HG03064 (cell line): ENCODE results near the gene FBRSL1.
"Not testable (repeated sequence)": the region's sequence is repeated elsewhere in the genome, so short reads cannot be mapped to it uniquely, and the experiment has no call there.

ENCODE experiments used
- ATAC-seq: cut with Tn5 transposase; IDR thresholded peaks from one replicate; pipeline ENCODE4 v1.9.1; 2021; ENCODE audit warnings: low read depth; ENCODE audit not compliant: unreplicated experiment

FBRSL1 gene

DNA sequence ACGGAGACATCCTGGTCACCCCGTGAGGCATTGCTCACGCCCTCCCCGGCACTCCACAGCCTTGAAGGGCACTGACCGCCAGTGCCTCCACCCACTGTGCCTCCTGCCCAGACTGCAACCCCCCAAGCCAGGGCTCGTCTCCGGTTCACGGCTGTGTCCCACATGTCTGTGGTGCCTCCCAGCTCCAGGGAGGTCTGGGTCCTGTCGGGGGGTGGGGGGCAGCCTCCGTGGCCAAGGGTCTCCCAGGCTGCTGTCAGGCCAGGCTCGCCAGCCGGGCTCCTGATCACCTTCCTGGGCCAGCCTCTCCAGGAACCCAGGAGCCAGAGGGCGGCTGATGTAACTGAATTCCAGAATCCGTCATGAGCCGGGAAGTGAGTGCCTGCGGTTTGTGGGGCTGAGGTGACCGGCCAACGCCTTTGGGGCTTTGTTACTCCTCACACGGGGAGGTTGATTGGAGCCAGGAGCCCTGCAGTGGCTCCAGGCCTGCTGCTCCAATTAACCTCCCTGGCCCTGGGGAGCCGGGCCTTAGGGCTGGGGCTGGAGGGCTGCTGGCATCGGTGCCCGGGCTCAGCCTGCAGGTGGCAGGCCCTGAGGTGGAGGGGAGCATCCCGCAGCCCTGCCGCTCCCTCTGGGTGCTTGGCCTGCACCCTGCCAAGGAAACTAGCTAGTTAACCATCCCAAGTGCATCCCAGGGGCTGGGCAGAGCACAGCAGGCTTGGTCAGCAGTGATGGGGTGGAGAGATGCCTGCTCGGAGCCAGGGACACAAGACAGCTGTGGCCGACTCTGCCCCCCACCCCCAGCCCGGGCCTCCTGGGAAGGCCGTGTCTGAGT is 36.4 kb upstream of the FBRSL1 start:
- no peak for ATAC-seq

DNA sequence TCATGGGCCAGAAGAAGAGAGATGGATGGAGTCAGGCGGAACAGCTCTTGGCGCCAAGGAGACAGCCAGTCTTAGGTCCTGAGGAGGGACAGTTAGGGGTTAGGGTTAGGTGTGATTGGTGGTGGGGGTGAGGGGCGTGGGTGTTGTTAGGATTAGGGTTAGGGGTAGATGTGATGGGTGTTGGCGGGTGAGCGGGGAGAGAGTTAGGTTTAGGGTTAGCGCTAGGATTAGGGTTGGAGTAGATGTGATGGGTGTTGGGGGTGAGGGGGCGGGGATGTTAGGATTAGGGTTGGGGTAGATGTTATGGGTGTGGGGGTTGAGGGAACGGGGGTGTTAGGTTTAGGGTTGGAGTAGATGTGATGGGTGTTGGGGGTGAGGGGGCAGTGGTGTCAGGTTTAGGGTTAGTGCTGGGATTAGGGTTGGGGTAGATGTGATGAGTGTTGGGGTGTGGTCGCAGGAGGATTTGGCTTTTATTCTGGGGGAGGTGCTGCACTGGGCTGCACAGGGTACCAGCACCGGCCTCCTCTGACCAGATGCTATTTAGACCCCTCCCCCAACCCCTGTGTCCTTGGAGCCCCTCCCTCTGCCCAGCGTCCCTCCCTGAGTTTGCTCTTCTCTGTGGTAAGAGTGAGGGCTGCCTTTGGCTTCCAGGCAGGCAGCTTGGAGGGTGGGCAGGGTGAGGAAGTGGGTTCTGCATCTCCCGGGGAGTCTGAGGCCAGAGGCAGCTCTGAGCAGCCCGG is 35.6 kb upstream of the FBRSL1 start:
- ATAC-seq: no peak

DNA sequence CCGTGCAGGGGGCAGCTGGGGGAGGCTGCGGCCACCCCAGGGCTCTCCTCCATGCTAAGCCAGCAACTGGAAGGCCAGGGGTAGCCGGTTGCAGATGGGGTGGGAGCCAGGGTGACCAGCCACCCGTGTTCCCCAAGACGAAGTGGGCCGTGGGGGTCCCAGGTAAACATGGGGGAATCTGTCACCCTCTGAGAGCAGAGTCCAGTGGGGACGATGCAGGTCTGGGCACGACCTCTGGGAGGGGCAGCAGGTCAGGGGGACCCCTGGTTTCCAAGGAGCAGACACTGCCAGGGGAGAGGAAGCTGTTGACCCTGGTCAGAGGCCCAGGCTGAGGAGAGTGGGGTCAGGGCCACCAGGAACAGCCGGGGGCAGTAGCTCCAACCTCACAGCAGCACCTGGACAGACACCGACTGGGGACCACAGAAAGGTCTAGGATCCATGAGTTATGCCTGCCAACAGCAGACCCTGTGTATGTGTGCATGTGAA is 35.0 kb upstream of the FBRSL1 start:
- no peak for ATAC-seq

DNA sequence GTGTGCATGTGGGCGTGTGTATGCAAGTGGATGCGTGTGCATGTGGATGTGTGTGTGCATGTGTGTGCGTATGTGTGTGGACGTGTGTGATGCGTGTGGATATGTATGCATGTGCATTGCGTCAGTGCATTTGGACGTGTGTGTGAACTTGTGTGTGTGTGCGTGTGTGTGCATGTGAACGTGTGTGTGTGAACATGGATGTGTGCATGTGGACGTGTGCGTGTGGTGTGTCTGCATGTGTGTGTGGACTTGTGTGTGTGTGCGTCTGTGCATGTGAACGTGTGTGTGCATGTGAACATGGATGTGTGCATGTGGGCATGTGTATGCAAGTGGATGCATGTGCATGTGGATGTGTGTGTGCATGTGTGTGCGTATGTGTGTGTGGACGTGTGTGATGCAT is 34.4 kb upstream of the FBRSL1 start:
- no peak for ATAC-seq

DNA sequence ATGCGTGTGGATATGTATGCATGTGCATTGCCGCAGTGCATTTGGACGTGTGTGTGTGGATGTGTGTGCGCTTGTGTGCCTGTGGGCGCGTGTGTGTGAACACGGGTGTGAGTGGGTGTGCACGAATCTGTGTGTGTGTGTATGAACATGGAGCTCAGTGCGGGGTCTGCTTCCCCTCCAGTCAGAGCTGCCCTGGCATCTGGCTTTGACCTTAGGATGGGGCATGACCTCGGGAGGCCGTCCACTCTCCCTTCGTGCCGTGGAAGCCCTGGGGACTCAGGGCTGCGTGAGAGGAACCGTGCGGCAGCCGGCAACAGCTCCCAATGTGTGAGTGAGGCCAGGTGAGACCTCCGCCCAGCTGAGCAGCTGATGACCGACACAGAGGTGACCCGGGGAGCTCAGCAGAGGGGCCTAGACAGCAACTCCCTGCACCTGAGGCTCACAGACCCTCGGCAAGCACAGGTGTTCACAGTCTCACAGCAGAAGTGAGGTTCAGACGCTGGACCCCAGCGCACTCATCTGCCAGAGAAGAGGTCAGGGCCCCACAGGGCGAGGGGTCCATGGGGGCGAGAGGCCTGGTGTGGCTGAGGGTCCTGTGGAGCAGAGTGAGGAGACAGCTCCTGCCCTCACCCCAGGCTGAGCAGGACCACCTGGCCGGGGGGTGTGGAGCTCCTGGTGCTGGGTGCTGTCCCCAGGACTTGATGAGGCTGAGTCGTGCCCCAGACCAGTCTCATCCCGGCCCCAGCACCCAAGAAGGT is 33.6 kb upstream of the FBRSL1 start:
- no peak for ATAC-seq

DNA sequence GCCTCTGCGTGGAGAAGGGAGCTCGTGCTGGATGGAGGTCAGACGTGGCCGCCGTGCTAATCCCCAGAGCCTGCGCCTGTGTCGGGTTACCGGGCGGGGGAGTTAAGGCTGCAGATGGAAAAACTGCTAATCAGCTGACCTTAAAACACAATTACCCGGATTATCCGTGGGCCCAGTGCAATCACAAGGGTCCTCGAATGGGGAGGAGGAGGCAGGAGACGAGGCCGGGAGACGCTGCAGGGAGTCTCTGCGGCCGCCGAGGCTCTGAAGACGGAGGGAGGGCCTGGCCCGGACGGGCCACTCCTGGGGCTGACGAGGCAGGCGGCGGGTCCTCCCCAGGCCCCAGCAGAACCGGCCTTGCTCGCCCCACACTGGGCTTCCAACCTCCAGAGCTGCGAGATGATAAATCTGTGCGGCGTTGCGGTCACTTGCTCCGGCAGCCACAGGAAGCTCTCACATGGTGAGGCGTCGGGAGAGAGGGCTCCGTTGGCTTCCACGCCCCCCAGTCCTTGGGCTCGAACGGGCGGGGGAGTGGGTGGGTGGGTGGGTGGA is 32.9 kb upstream of the FBRSL1 start:
- no peak for ATAC-seq

DNA sequence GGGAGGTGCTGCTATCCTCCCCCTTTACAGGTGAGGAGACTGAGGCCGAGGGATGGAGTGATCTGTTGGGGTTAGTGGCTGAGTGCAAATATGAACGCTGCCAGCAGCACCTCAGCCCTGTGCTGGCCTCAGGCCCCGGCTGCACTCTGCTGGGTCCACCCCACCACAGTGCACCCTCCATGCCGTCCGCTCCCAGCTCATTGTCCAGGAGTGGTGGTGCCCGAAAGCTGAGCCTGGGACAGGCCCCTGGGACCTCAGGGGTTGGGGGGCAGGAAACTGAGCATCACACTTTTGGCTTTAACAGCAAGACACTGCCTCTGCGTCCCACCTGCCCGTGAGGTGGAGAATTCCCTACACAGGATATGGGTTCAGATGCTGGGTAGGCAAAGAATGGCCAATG is 31.5 kb upstream of the FBRSL1 start:
- ATAC-seq: no peak

DNA sequence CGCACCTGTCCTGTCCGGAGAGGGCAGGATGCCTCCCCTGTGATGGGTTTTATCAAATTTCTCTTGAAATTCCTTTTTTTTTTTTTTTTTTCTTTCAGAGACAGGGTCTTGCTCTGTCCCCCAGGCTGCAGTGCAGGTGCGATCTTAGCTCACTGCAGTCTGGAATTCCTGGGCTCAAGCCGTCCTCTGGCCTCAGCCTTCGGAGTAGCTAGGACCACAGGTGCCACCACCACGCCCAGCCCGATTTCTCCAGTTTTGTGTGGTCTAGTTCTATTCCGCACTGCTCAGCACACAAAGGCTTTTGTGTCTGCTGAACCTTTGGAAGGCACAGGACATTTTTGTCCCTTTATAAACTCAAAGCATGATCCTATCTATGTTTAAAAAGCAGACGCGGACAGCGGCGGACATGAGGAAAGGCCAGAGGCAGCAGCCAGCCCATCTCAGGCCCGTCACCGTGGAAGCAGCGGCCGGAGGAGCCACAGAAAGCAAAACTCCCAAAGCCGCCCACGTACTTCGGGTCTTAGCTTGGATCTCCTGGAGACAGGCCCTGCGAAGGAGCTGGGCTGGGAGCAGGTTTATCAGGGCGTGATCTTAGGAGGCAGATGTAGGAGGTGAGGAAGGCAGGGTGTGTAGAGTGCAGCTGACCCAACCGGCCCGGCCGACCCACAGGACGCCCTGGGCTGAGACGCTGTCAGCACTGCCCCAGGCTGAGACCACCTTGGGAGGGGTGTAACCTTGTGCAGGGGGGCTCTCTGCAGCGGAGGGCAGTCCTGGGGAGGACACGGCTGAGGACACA is 30.9 kb upstream of the FBRSL1 start:
- no peak for ATAC-seq

DNA sequence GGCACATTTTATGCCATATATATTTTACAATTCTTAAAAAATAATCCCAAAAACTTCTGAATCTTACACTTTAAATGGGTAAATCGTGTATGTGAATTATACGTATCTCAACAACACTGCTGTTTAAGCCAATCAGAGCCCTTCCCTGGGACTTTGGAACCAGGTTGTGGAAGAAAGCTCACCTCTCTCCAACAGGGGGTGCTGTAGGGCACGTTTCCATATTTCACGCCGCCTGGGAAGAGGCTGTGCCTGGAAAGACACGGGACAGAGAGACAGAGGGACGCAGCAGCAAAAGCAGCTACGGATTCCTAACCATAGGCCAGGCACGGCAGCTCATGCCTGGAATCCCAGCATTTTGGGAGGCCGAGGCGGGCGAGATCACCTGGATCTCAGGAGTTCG is 29.4 kb upstream of the FBRSL1 start:
- ATAC-seq: no peak

DNA sequence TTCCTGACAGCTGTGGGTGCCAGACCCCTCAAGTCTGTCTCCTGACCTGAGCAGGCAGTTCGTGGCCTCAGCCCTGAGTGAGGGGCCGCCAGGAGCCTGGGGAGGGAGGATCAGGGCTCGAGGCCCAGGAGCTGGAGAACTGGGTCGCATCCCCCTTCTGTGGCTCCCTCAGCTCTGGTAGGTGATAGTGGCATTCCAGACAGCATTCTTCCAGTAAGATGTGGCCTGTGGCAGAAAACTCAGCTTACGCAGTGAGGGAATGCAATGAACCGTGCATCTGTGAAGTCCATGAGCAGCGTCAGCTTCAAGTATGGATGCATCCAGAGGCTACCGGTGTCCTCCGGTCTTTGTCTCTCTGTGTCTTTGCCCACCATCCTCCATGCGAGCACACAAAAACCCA is 28.4 kb upstream of the FBRSL1 start:
- ATAC-seq: no peak

DNA sequence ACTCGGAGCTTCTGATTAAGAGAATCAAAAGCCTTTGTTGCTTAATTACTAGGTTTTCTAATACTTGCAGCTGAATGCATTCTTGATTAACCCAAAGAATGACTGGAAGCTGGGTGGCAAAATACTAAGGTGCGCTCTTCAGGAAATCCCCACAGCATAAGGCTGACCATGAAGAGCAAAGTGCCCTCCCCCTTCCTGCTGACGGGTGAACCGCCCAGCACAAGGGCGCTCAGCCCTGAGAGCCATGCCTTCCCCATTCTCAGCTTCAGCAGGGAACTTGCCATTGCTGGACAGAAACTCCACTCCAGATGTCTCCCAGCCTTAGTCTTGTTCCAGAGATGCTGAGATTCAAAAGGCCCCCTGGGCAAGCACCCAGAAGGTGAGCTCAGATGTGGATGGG is 27.2 kb upstream of the FBRSL1 start:
- ATAC-seq: no peak

DNA sequence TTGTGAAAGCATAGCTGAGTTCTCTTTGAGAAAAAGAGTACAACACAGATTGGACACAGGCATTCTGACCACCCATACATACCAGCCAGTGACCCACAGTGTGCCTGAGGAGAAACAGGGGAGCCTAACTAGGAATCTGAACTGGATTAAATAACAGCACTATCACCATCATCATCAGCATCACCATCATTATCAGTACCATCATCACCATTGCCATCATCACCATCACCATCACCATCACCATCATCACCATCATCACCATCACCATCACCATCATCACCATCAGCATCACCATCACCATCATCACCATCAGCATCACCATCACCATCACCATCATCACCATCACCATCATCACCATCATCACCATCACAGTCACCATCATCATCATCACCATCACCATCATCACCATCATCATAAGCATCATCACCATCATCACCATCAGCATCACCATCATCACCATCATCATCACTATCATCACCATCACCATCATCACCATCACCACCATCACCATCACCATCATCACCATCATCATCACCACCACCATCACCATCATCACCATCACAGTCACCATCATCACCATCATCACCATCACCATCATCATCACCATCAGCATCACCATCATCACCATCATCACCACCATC is 26.5 kb upstream of the FBRSL1 start:
- ATAC-seq: not testable (repeated sequence)

DNA sequence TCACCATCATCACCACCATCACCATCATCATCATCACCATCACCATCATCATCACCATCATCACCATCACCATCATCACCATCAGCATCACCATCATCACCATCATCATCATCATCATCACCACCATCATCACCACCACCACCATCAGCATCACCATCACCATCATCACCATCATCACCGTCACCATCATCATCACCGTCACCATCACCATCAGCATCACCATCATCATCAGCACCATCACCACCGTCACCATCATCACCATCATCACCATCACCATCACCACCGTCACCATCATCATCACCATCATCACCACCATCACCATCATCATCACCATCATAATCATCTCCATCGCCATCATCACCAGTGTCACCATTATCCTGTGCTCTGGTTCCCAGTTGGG is 25.6 kb upstream of the FBRSL1 start:
- not testable (repeated sequence) for ATAC-seq

DNA sequence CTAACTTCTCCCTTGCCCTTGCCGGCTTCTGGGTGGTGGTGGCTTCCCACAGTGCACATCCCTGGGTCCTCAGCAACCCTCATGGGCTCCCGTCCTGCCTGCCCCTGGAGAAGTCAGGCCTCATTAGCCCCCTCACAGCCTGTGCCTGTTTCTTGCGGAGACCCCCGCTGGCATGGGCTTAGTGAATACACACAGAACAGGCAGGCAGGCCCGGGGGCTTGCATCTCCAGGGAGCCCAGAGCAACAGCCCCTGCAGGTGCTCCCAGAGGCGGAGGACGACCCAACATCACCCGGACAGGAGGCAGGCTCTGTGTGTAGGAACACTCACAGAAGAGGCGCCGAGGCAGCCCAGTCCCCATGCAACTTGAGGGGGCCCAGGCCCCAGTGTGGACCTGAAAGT is 25.1 kb upstream of the FBRSL1 start:
- ATAC-seq: no peak

DNA sequence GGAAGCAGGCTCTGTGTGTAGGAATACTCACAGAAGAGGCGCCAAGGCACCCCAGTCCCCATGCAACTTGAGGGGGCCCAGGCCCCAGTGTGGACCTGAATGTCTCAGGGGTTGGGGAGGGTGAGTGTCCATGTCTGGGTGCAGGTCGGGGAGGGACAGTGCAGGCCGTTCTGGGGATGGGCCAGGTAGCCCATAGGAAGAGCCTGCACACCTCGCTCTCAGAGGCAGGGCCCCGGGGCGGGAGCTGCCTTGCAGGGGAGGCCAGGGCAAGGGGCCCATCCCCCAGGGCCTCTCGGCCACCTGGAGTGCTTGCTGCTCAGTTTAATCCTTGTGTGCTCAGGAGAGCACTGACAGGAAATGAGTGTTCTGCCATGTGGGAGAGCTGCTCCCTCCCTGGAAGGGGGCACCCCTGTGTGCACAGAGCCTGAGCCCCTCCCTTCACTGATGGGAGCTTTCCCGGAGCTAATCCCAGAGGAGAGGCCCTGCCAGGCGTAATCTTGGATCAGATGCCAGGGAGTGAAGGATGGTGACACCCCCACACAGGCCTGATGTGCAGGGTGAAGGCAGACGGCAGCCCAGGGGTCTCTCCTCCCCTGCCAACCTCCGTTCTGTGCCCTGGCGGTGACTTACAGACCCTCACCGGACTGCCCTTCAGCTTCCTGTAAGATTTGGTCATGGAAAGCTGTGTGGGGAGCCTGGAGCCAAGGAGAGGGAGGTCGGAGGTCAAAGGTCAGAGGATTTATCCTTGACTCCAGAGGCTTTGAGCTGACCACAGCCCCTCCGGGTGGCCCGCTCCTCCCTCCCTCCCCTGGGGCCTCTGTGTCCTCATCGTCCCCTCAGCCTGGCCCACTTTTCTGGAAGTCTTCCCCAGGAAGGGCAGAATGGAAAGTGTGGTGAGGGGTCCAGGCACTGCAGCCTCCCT is 24.4 kb upstream of the FBRSL1 start:
- no peak for ATAC-seq

DNA sequence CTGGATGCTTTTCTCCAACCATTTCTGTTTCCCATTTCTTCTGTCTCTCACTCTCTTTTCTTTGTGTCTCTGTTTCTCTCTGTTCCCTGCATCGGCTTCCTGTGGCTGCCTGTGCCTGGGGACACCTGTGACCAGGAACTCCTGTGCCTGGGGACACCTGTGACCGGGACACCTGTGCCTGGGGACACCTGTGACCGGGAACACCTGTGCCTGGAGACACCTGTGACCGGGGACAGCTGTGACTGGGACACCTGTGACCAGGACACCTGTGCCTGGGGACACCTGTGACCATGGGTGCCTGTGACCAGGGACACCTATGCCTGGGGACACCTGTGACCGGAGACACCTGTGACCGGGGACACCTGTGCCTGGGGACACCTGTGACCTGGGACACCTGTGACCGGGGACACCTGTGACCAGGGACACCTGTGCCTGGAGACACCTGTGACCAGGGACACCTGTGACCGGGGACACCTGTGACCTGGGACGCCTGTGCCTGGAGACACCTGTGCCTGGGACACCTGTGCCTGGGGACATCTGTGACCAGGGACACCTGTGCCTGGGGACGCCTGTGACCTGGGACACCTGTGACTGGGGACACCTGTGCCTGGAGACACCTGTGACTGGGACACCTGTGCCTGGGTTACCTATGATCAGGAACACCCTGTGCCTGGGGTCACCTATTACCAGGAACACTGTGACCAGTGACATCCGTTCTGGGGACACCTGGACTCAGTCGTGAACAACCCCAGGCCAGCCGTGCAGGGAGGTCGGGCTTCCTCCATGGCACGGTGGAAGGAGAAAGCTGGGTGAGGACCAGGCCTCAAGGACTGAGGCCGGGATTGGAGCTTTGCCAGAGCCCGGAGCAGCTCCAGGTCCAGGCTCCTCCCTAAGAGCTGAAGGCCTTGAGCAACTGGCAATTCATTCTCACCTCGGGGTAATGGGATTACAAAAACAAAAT is 23.4 kb upstream of the FBRSL1 start:
- no peak for ATAC-seq

DNA sequence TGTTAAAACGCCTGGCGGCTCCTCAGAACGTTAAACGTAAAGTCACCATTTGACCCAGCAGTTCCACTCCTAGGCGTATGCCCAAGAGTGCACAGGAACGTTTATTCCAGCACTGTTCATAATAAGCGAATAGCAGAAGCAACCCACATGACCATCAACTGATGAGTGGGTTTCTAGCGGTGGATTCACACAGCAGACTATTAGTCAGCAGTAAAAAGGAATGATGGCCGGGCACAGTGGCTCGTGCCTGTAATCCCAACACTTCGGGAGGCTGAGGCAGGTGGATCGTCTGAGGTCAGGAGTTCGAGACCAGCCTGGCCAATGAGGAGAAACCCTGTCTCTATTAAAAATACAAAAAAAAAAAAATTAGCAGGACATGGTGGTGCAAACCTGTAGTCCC is 22.4 kb upstream of the FBRSL1 start:
- ATAC-seq: no peak
